HG02943 (cell line): ENCODE results near the gene AEBP2.
"Not testable (repeated sequence)": the region's sequence is repeated elsewhere in the genome, so short reads cannot be mapped to it uniquely, and the experiment has no call there.

Experiments used
- ATAC-seq: cut with Tn5 transposase; IDR thresholded peaks from one replicate; pipeline ENCODE4 v1.9.1; 2021; ENCODE audit warnings: mild to moderate bottlenecking, low read depth, moderate library complexity; ENCODE audit not compliant: unreplicated experiment

Gene AEBP2

DNA sequence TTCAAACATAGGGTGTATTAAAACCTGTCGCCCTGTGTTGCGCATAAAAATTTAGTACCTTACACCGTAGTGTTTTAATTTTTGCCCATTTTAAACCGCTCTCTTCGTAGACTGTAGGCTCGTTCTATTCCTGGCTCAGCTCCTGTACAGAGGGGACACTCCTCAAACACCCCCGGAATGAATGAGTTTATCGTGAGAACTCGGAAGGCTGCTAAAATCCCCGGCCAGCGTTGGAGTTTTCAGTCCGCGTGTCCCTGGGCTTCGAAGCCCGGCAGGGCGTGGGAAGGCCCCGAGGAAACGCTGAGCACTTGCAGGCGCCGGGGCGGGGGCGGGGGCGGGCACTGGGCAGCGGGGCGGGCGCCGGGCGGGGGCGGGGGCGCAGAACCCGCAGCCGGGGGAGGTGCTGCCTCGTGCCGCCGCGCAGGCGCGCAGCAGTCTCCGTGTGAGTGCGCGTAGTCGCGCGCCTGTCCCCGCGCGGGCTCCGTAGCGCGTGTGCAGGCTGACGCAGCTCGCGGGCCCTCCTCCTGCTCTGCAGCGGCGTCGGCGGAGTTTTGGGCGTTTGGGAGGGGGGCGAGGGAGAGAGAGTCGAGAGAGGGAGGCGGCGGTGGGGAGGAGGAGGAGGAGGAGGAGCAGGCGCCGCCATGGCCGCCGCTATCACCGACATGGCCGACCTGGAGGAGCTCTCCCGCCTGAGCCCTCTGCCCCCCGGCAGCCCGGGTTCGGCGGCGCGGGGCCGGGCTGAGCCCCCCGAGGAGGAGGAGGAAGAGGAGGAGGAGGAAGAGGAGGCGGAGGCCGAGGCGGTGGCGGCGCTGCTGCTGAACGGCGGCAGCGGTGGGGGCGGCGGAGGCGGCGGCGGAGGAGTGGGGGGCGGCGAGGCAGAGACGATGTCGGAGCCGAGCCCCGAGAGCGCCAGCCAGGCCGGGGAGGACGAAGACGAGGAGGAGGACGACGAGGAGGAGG, at the start of gene AEBP2:
AEBP2 (plus strand) TSS at position 434 of the 960 bp plus-strand sequence; CDS start at position 642, 208 bp downstream.
- peak; percentile 82 for ATAC-seq

- no peak for ATAC-seq
These were observed 49.2 kb upstream of the AEBP2 start for GRCh38 chr12:19390051-19390598.

DNA sequence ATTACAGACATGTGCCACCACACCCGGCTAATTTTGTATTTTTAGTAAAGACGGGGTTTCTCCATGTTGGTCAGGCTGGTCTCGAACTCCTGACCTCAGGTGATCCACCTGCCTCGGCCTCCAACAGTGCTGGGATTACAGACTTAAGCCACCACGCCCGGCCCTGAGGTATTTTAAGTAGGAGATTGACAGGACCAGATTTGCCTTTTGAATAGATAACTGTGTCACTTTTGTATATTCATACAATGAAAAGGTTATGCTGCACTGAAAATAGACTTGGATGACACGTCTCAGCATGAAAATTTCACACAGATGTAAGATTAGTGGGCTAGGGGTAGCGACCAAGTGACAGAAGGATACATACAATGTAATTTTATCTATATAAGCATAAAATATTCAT, 46.6 kb upstream of the AEBP2 start:
- ATAC-seq: not testable (repeated sequence)

DNA sequence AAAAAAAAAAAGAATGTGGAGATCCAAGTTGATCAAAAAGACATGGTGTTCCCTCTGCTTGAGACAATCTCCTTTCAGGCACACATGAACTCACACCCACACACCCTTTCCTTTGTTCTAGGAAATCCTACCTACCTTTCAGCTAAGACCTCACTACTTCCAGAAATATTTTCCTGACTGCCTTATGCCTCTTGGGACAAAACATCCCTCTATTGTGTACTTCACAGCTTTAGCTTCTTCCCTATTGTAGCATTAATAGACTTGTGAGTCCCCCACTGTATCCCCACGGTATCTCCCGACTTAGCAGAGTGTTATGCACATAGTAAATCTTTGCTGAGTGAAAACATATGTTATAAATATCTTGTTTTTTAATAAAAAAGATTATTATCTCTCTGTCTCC, 44.9 kb upstream of the AEBP2 start:
- no peak for ATAC-seq

- ATAC-seq: no peak
These were observed 41.8 kb upstream of the AEBP2 start for GRCh38 chr12:19397534-19397933.

DNA sequence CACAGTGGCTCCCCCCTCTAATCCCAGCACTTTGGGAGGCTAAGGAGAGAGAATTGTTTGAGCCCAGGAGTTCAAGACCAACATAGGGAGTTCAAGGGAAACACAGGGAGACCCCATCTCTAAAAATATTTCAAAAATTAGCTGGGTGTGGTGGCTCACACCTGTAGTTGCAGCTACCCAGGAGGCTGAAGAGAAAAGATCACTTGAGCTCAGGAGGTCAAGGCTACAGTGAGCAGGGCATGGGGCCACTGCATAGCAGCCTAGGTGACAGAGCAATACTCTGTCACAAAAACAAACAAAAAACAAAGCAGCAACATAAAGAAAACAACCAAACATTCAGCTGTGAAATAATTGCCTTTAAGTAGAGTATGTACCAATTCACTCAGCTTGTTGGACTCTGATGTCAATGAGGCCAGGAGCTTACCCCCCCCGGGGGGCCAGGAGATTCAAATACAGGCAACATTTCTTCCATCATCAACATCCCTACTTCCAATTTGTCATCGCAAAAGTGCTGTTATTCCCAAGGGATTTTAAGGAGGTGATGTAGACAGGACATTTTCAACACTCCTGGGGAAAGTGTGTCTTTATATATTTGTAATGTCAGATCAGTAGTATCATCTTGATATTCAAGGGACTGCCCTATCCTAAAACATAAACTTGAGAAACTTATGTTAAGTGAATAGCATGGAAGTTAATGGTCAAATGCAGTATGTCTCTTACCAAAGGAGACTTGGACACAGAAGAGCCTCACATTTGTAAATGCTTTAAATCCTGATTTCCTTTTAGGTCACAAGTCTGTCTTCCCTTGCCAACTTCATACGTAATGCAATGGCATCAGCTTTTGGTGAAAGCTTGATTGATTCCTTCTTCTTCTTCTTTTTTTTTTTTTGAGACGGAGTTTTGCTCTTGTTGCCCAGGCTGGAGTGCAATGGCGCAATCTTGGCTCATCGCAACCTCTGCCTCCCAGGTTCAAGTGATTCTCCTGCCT, 40.6 kb upstream of the AEBP2 start:
- no peak for ATAC-seq

- ATAC-seq: not testable (repeated sequence)
These were observed 38.5 kb upstream of the AEBP2 start for GRCh38 chr12:19400649-19401285.

DNA sequence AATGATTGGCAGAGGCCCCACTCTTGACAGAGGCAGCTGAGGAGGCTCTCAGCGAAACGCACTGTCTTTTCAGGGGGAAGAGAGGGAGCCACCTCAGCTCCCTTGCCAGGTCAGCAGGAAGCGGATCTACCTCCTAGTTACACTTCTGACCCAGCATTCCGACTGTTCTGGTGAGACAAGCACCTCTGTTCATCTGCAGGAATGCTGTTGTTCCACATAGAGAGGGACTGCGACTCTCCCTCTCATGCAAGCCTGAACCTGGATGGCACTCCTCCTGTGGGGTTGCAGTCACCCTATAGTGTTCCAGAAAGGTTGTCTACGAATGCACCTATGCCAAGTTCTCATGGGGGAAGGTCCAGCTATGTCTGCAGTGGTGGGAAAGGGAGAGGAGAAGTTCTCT, 37.1 kb upstream of the AEBP2 start:
- ATAC-seq: no peak

- no peak for ATAC-seq
These were observed 36.4 kb upstream of the AEBP2 start for GRCh38 chr12:19402743-19403431.

DNA sequence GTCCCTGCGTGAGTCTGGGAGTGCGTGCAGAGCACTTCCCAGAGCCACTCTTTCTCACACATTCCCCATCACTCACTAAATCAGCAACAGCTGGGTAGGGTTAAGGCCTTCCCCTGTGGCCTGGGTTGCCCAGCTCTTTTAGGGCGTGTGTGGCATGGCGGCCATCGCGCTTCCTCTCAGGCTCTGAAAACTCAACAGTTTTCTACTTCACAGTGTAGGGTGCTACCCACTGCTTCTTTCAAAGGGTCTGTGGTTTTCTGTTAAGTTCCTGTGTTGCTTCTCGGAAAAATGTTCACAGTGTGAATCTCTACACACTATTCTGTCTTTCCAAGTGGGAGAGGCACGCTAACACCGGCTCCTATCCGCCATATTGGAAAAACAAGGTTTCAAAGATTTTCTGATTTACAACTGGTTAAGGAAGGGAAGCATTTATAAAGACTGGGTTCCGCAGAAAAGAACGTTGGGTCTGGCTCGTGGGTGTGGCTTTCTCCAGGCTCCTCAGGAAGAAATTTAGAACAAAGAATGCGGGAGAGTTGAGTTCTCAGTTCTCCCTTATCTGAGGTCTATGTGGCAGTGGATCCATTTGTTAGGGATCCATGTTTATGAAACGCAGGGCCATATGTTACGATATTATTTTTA, 34.9 kb upstream of the AEBP2 start:
- ATAC-seq: no peak

DNA sequence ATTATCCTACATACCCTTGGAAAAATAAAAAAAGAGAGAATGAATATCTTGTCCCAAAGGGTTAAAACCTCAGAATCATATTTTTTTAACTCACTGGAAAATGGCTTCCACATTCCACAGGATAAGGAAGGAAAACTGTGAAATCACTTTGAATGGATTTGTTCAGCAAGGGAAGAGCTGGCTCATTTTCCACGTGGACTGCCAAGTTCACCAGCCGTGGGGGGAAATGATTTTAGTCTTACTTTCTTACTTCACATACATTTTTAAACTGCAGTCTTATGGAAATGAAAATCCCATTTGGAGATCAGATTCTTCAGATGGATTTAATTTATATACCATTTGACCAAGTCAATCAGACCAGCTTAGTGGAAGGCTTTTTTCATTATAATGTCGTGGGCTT, 29.9 kb upstream of the AEBP2 start:
- ATAC-seq: no peak

DNA sequence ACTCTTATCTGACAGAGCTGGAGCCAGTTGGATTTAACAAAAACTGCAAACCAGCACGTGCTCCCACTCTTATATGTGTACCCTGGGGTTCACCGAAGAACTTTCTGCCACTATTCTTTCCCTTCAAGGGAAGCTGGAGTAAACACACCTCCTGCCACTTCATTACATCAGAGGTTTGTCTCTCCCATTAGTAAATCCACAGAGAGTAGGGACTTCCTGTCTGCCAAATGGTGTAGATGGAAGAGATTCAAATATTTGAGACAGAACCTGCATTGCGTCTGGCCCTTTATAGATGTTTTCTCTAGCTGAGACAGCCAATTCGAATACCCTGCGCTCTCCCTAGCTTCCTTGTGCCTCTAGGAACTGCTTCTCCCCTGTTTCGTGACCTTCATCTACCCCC, 29.1 kb upstream of the AEBP2 start:
- no peak for ATAC-seq

DNA sequence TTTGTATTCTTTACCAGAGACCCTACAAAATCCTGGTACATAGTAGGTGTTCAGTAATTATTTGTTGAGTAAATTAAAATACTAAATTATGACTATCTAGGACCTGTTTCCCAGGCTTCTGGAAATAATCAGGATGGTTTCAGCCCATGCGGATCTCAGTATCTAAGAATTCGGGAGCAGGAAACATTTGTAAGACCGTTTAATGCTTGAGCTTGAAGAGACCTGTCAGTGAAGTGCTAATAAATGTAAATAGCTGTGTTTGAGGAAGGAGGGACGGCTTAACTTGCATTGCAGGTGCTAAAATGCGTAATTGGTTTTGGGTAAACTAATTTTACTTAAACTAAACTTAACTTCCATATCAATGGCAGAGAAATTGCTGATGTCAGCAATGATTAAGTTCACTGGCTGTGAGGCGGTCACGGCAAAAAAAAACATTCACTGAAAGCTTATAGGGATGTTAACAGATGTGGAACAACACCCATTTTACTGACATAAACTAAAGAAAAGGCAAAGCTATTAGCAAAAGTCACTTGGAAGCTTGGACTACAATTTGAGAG, 28.6 kb upstream of the AEBP2 start:
- ATAC-seq: no peak

DNA sequence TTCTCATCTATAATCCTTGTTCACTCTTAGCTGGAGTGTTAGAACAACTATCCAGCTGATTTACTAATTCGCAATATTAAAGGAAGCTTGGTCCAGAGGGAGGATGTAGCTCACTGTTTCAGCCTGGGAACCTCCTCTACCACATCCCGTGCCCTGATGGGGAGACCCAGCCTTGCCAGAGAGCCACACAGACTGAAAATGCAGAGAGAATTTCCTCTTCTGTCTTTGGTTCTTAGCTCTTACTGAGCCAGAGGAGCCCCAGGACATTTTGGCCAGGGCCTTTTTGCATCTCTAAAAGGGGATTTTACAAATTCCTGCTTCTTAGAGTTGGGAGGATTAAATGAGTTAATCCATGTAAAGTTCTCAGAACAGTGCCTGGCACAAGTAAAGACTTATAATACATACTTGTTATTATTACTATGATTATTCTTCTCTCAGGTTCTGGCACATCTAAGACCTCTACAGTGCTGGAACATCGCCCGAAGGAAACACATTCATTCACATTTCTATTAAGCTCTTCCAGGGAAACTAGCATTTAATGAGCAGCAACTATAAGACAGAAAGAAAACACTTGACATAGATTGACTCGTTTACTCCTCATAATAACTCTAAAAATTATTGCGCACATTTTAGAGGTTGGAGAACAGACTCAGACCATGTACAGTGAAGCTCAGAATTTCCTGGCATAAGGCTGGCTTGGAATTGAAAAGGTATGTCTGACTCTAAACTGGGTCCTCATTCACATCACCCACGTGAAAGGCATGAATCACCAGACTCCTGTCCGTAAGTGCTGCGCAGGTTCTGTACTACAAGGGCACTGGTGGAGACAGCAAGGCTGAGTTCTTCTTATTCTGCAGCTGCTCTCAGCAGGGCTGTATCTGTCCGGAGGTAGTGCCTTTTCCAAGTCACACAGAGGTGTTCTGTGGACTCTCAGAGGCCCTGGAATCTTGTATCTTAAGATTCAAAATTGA, 27.8 kb upstream of the AEBP2 start:
- ATAC-seq: no peak

GRCh38 chr12:19412844-19413243, 26.4 kb upstream of the AEBP2 start:
- no peak for ATAC-seq

- ATAC-seq: not testable (repeated sequence)
These were observed 25.7 kb upstream of the AEBP2 start for GRCh38 chr12:19413582-19413981.

- no peak for ATAC-seq
These were observed 23.7 kb upstream of the AEBP2 start for GRCh38 chr12:19415563-19415962.

DNA sequence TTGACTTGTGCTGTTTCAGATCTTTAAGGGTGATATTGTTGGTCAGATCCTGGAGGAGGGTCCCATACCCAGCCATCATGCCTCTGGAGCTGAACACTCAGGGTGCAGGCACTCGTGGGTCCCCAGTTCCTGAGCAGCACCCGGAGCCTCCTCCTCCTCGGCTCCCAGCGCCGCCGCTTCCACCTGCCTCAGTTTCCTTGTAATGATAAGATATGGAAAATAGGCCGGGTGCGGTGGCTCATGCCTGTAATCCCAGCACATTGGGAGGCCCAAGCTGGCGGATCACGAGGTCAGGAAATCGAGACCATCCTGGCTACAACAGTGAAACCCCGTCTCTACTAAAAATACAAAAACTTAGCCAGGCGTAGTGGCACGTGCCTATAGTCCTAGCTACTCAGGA, 20.2 kb upstream of the AEBP2 start:
- ATAC-seq: no peak
